Breast epithelium (tissue), 3 donors: ENCODE data around the gene CATSPER1.

Experiments used
- POLR2A ChIP-seq: fragments of 450-650 bp; IDR thresholded peaks from one replicate; pipeline ENCODE4 v1.6.1; 2016; ENCODE audit warnings: antibody characterized with exemption, mild to moderate bottlenecking, moderate library complexity
- POLR2AphosphoS5 ChIP-seq, 3 donors: sonication (generic); formaldehyde crosslinking; IDR thresholded peaks; one replicate each; pipeline ENCODE4 v1.6.1; 2017; ENCODE audit warnings: antibody characterized with exemption in 3 of 3
- TF ChIP-seq, protein P1 (sequence below), 3 donors: fragments of 450-650 bp; IDR thresholded peaks; one replicate each; pipeline ENCODE4 v1.5.1; 2016 to 2017; ENCODE audit warnings: antibody characterized with exemption in 3 of 3, mild to moderate bottlenecking in 3 of 3, moderate library complexity in 3 of 3

DNA sequence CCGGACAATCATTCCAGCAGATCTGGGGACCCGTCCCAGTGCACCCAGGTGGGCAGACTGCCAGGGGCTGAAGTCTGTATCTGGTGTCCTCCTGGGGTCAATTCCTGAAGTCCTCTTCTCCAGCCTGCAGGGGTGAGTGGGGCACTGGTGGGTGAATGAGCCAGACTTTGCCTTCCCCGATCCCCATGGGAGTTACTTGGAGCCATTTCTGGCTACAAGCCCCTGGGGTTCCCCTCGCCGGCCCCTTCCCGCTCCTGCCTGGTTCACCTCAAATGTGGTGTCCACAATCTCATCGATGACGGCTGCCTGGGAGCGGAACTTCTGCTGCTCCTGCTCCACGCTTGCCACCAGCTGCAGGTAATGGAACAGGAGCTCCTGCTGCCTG lies 9.5 kb downstream of the CATSPER1 start:
- TF ChIP-seq, protein P1, sequence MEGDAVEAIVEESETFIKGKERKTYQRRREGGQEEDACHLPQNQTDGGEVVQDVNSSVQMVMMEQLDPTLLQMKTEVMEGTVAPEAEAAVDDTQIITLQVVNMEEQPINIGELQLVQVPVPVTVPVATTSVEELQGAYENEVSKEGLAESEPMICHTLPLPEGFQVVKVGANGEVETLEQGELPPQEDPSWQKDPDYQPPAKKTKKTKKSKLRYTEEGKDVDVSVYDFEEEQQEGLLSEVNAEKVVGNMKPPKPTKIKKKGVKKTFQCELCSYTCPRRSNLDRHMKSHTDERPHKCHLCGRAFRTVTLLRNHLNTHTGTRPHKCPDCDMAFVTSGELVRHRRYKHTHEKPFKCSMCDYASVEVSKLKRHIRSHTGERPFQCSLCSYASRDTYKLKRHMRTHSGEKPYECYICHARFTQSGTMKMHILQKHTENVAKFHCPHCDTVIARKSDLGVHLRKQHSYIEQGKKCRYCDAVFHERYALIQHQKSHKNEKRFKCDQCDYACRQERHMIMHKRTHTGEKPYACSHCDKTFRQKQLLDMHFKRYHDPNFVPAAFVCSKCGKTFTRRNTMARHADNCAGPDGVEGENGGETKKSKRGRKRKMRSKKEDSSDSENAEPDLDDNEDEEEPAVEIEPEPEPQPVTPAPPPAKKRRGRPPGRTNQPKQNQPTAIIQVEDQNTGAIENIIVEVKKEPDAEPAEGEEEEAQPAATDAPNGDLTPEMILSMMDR (IDR thresholded peaks at IDR 0.05), result no peak
- TF ChIP-seq POLR2A (no peak), POLR2AphosphoS5 (IDR thresholded peaks at IDR 0.05) (no peak)
